HepG2 (cell line): ENCODE data around the gene USP25. TPM values are rescaled to one million over a fixed set of nuclear protein-coding genes. Genes with fewer than 3 reads are reported as not detected.

Source experiments
- ATAC-seq: fragments of 200-7000 bp; cut with Tn5 transposase; 3 replicates; pipeline ENCODE4 v1.9.1; 2020; ENCODE audit warnings: mild to moderate bottlenecking, moderate library complexity
- BruUV-seq: library from RNA; stranded (reverse); fragments of 400-500 nt; replicated peaks from 2 replicates; lab custom pipeline; 2021; lab: Mats Ljungman, UMichigan
- CTCF ChIA-PET: fragments of 300-600 bp; formaldehyde crosslinking; extraction: SDS; loops from one replicate; lab custom pipeline; 2021; ENCODE audit warnings: low total read pairs, inconsistent platforms, low intra/inter-chr PET ratio; lab: Yijun Ruan, JAX
- POLR2A ChIA-PET: fragments of 350-600 bp; sonication (Branson Sonifier 250); formaldehyde crosslinking; loops from one replicate; lab custom pipeline; 2020; ENCODE audit warnings: antibody characterized with exemption, inconsistent platforms; lab: Yijun Ruan, JAX
- DNase-seq: peaks from one replicate; pipeline ENCODE4 v3.0.0-alpha.2; 2015; ENCODE audit warnings: low spot score
- FAIRE-seq: peaks from 3 replicates; lab custom pipeline; 2011; peaks lifted over from hg19 to GRCh38; lab: Jason Lieb, UNC
- H2AFZ ChIP-seq: one replicate; pipeline ENCODE4 v1.6.1; 2011; ENCODE audit warnings: low read length, inconsistent platforms
- H3K27ac ChIP-seq: fragments of 300-600 bp; 3 replicates; pipeline ENCODE4 v1.8.0; 2011; ENCODE audit warnings: mixed run types, mild to moderate bottlenecking, mixed read lengths, low read length, inconsistent platforms; ENCODE audit not compliant: insufficient read depth; ENCODE audit errors: extremely low read length
- H3K27me3 ChIP-seq, 2 experiments: fragments of 200-600 bp in 1 of 2; 2 replicates in 1 of 2; 3 replicates in 1 of 2; pipeline versions ENCODE4 v1.6.0 to v1.8.0; 2011; ENCODE audit warnings: low read length in 2 of 2, mild to moderate bottlenecking in 2 of 2, moderate library complexity in 2 of 2, inconsistent platforms in 1 of 2; ENCODE audit not compliant: insufficient read depth in 2 of 2, control insufficient read depth in 1 of 2
- H3K36me3 ChIP-seq, 2 experiments: fragments of 200-600 bp in 1 of 2; replicated peaks in 1 of 2; 2 replicates in 1 of 2; 3 replicates in 1 of 2; pipeline versions ENCODE4 v1.5.1 to v1.8.0; 2011; ENCODE audit warnings: low read length in 2 of 2, inconsistent platforms in 1 of 2; ENCODE audit not compliant: insufficient read depth in 2 of 2, control insufficient read depth in 1 of 2
- H3K4me1 ChIP-seq: 2 replicates; pipeline ENCODE4 v1.5.1; 2012; ENCODE audit warnings: low read length, inconsistent platforms; ENCODE audit not compliant: insufficient read depth
- H3K4me2 ChIP-seq: 2 replicates; pipeline ENCODE4 v1.6.0; 2011; ENCODE audit warnings: low read depth, low read length, inconsistent platforms
- H3K4me3 ChIP-seq, 3 experiments: fragments of 200-600 bp in 1 of 3; sonication (generic), shearing (Covaris generic) in 1 of 3; replicated peaks in 1 of 3; 2 replicates each; pipeline ENCODE4 v1.5.1; 2011 to 2016; ENCODE audit warnings: low read length in 3 of 3, inconsistent platforms in 2 of 3, low read depth in 2 of 3, mild to moderate bottlenecking in 2 of 3, control low read depth in 1 of 3, mixed read lengths in 1 of 3; ENCODE audit not compliant: insufficient read depth in 1 of 3
- H3K79me2 ChIP-seq: one replicate; pipeline ENCODE4 v1.6.1; 2011; ENCODE audit warnings: low read length, inconsistent platforms; ENCODE audit not compliant: insufficient read depth
- H3K9ac ChIP-seq: 2 replicates; pipeline ENCODE4 v1.6.0; 2011; ENCODE audit warnings: mild to moderate bottlenecking, low read depth, low read length, inconsistent platforms; ENCODE audit not compliant: insufficient read depth
- H3K9me3 ChIP-seq: 2 replicates; pipeline ENCODE4 v1.5.1; 2012; ENCODE audit warnings: mild to moderate bottlenecking, low read length
- H4K20me1 ChIP-seq: 2 replicates; pipeline ENCODE4 v1.6.0; 2011; ENCODE audit warnings: inconsistent platforms, mild to moderate bottlenecking, low read length, moderate library complexity; ENCODE audit not compliant: insufficient read depth
- ATM ChIP-seq: fragments of 450-650 bp; IDR thresholded peaks from 2 replicates; pipeline ENCODE4 v1.7.1; 2017; ENCODE audit warnings: mild to moderate bottlenecking, borderline replicate concordance
- BCL6 ChIP-seq: IDR thresholded peaks from 2 replicates; pipeline ENCODE4 v1.6.1; 2016; ENCODE audit warnings: missing genetic modification reagents, missing compliant biosample characterization
- FOXA3 ChIP-seq: IDR thresholded peaks from 2 replicates; pipeline ENCODE4 v1.6.1; 2016; ENCODE audit warnings: missing genetic modification reagents, missing compliant biosample characterization
- HNRNPH1 ChIP-seq: fragments of 200-400 bp; formaldehyde crosslinking; optimal IDR thresholded peaks from 2 replicates; pipeline ENCODE3; 2017; ENCODE audit warnings: mild to moderate bottlenecking, low read depth, low read length
- KAT7 ChIP-seq: IDR thresholded peaks from 2 replicates; pipeline ENCODE4 v1.6.1; 2018; ENCODE audit warnings: borderline replicate concordance, missing compliant biosample characterization
- KLF9 ChIP-seq: IDR thresholded peaks from 2 replicates; pipeline ENCODE4 v1.6.1; 2016; ENCODE audit warnings: low read depth
- MIER2 ChIP-seq: IDR thresholded peaks from 2 replicates; pipeline ENCODE4 v1.6.1; 2016; ENCODE audit warnings: missing biosample characterization, missing genetic modification reagents
- MXI1 ChIP-seq: IDR thresholded peaks from 3 replicates; pipeline ENCODE4 v1.6.1; 2012; ENCODE audit warnings: low read depth, low read length, inconsistent platforms, borderline replicate concordance
- NFE2L1 ChIP-seq: sonication (generic); formaldehyde crosslinking; IDR thresholded peaks from 2 replicates; pipeline ENCODE4 v1.4.0; 2020; ENCODE audit warnings: missing genetic modification reagents, mild to moderate bottlenecking, borderline replicate concordance
- NONO ChIP-seq, 2 experiments: fragments of 450-650 bp in 1 of 2; sonication (generic) in 1 of 2; formaldehyde crosslinking in 1 of 2; IDR thresholded peaks in 1 of 2; conservative IDR thresholded peaks in 1 of 2; 2 replicates each; pipeline versions ENCODE4 v1.6.1 to v1.8.0; 2017 to 2022; ENCODE audit warnings: mild to moderate bottlenecking in 1 of 2, missing genetic modification reagents in 1 of 2, moderate library complexity in 1 of 2
- RXRB ChIP-seq: IDR thresholded peaks from 2 replicates; pipeline ENCODE4 v1.6.1; 2016; ENCODE audit warnings: borderline replicate concordance, missing genetic modification reagents, missing compliant biosample characterization
- SRSF1 ChIP-seq: fragments of 200-400 bp; formaldehyde crosslinking; optimal IDR thresholded peaks from 2 replicates; pipeline ENCODE3; 2017; ENCODE audit warnings: mild to moderate bottlenecking, low read depth, low read length, moderate library complexity
- SSRP1 ChIP-seq: IDR thresholded peaks from 2 replicates; pipeline ENCODE4 v1.6.1; 2016; ENCODE audit warnings: control low read depth
- TCF7 ChIP-seq: sonication (generic); IDR thresholded peaks from 2 replicates; pipeline ENCODE4 v1.6.1; 2016; ENCODE audit warnings: antibody characterized with exemption, low read depth
- ZIK1 ChIP-seq: sonication (generic); formaldehyde crosslinking; IDR thresholded peaks from 2 replicates; pipeline ENCODE4 v1.5.0; 2020; ENCODE audit warnings: mild to moderate bottlenecking, low read depth, missing genetic modification reagents, borderline replicate concordance
- ZNF234 ChIP-seq: sonication (generic); formaldehyde crosslinking; conservative IDR thresholded peaks from 2 replicates; pipeline ENCODE4 v1.5.1; 2020; ENCODE audit warnings: mild to moderate bottlenecking, missing genetic modification reagents
- ZNF383 ChIP-seq: sonication (generic); formaldehyde crosslinking; IDR thresholded peaks from 2 replicates; pipeline ENCODE4 v1.4.0; 2020; ENCODE audit warnings: missing genetic modification reagents, mild to moderate bottlenecking, borderline replicate concordance
- ZNF777 ChIP-seq: sonication (generic); formaldehyde crosslinking; IDR thresholded peaks from 2 replicates; pipeline ENCODE4 v1.4.0; 2020; ENCODE audit warnings: missing genetic modification reagents
- ZNF841 ChIP-seq: sonication (generic); formaldehyde crosslinking; IDR thresholded peaks from 2 replicates; pipeline ENCODE4 v1.8.1; 2023; ENCODE audit warnings: missing genetic modification reagents, borderline replicate concordance
- WGBS: methylation state at CpG from one replicate; pipeline ENCODE4 v1.1.6; 2017; ENCODE audit warnings: low lambda C conversion rate; 5-methylcytosine and 5-hydroxymethylcytosine counted together
- in situ Hi-C: cut with HindIII; loops from 2 replicates; pipeline ENCODE4 v1.10.0; 2017; ENCODE audit warnings: low pct_unique_long_range_greater_than_20kb; ENCODE audit not compliant: extremely low pct_ligation_motif_present
- intact Hi-C: fragments of 100-400 bp; cut with micrococcal nuclease; formaldehyde crosslinking; loops from one replicate; pipeline ENCODE4 v1.10.0; 2022; ENCODE audit not compliant: unreplicated experiment
- polyA plus RNA-seq, 8 experiments: library from polyadenylated mRNA; depleted of rRNA in 3 of 8; stranded (reverse) in 7 of 8; unstranded in 1 of 8; fragments of >200 nt; fragmentation: Illumina TruSeq in 4 of 8; extraction: Trizol in 4 of 8; gene quantifications; 2 replicates each; pipeline versions ENCODE4 v1.2.1 to v1.2.3, GENCODE V29; 2011 to 2016; ENCODE audit warnings: low read depth in 4 of 8, missing spikeins in 1 of 8, mixed read lengths in 1 of 8; ENCODE audit not compliant: insufficient read depth in 1 of 8
- total RNA-seq, 5 experiments: library from RNA; depleted of rRNA; stranded (reverse); fragments of >200 nt; fragmentation: Illumina TruSeq; extraction: Trizol; gene quantifications; 2 replicates each; pipeline ENCODE4 v1.2.3, GENCODE V29; 2016; ENCODE audit warnings: low read depth in 1 of 5

USP25 gene
- total and polyA plus RNA-seq, 2 of the 13 experiments (the other 11 are each of a cell fraction or from before 2014, with no cell fraction given), result 12.4 to 26.3 TPM

DNA sequence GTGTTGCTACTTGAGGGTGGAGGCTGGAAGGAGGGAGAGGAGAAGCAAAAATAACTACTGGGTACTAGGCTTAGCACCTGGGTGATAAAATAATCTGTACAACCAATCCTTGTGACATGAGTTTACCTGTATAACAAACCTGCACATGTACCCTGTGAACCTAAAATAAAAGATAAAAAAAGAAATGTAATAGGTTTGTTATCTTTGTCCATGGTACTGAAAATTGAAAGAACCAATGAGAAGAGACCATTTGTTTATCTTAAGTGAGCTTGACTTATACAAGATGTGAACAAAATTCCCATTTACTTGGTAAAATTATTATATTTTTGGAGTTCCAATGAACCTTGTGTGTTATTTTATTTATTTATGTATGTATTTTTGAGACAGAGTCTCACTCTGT is 11.1 kb upstream of the USP25 start:
- no TSS peak for BruUV-seq
- POLR2A ChIA-PET, result no interaction called here
- in situ Hi-C loops (no loop called here), intact Hi-C loops (no loop called here)
- Histone ChIP-seq H3K27ac (no peak overlapping the region), H3K4me2 (no peak overlapping the region), H3K9ac (no peak overlapping the region), H3K4me3 (no peak overlapping the region), H3K9me3 (no peaks in the 10 kb centered on the region), H3K4me1 (0 out of 2 replicates have a peak, but pooled peaks cover 6% of the 10 kb centered on the region), H3K36me3 (no peaks in the 10 kb centered on the region), H2AFZ (no peak overlapping the region), H3K79me2 (no peaks in the 10 kb centered on the region), H3K27me3 (no peaks in the 10 kb centered on the region), H4K20me1 (no peaks in the 10 kb centered on the region)
- CTCF ChIA-PET, result no interaction called here
- DNase-seq (no peak), ATAC-seq (no peak), FAIRE-seq (no peak)
- TF ChIP-seq SSRP1 (CRISPR knock-in tag) (no peak), KAT7 (no peak), ATM (no peak), NONO (IDR thresholded peaks at IDR 0.05) (no peak), NONO (CRISPR knock-in tag; conservative IDR thresholded peaks at IDR 0.05) (no peak)

DNA sequence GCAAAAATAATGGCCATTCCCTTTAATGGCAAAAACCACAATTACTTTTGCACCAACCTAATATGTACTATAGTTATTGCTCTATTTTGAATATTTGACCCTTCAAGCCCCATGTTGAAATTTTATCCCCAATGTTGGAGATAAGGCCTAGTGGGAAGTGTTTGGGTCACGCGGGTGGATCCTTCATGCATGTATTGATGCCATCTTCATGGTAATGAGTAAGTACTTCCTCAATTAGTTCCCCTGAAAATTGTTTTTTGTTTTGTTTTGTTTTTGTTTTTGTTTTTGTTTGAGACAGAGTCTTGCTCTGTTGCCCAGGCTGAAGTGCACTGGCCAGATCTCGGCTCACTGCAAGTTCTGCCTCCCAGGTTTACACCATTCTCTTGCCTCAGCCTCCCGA is 9.8 kb upstream of the USP25 start:
- CTCF ChIA-PET, result no interaction called here
- no TSS peak for BruUV-seq
- no peak overlapping the region for H2AFZ ChIP-seq
- TF ChIP-seq TCF7 (no peak), KLF9 (CRISPR knock-in tag) (no peak), ZNF841 (CRISPR knock-in tag) (no peak), ZNF234 (CRISPR knock-in tag) (no peak), ZNF777 (CRISPR knock-in tag) (no peak), MXI1 (no peak), NFE2L1 (CRISPR knock-in tag) (no peak), BCL6 (CRISPR knock-in tag) (no peak), ZNF383 (CRISPR knock-in tag) (no peak), MIER2 (CRISPR knock-in tag) (no peak), SRSF1 (no peak), FOXA3 (CRISPR knock-in tag) (no peak), RXRB (CRISPR knock-in tag) (no peak), ZIK1 (CRISPR knock-in tag) (no peak), HNRNPH1 (no peak)

More for the DNA sequence above, 9.8 kb upstream of the USP25 start:
- Histone ChIP-seq H3K27ac (no peak overlapping the region), H3K9ac (no peak overlapping the region), H3K79me2 (no peaks in the 10 kb centered on the region), H3K4me3 (no peak overlapping the region), H3K27me3 (peaks cover 0 to 3% of the 10 kb centered on the region in 2 experiments; a peak in 2 of 5 replicates), H3K36me3 (no peaks in the 10 kb centered on the region), H3K4me2 (no peak overlapping the region), H3K4me1 (0 out of 2 replicates have a peak, but pooled peaks cover 6% of the 10 kb centered on the region), H4K20me1 (no peaks in the 10 kb centered on the region), H3K9me3 (no peaks in the 10 kb centered on the region)
- DNase-seq (no peak), ATAC-seq (no peak), FAIRE-seq (no peak)
- POLR2A ChIA-PET, result no interaction called here
- intact Hi-C loops (loop anchor here (10.0 kb wide), 1 partner anchor 1335 kb away; the partner anchor contains the start of gene HSPA13), in situ Hi-C loops (no loop called here)
- WGBS, result 58% methylated on average over 4 of the region's 4 CpGs
